Measurements from ENCODE around the gene UBE2I. TPM values are rescaled to one million over a fixed set of nuclear protein-coding genes. Genes with fewer than 3 reads are reported as not detected.

The UBE2I gene
- total RNA-seq, 1 donor from 2014 or later, result 141 TPM

- H3K36me3 ChIP-seq, result no peaks in the 10 kb centered on the region
- H3K9me3 ChIP-seq, result peaks cover 0 to 4% of the 10 kb centered on the region in 2 donors
- H3K27ac ChIP-seq, result no peak overlapping the region
- peaks cover 29% of the 10 kb centered on the region for H3K27me3 ChIP-seq
- no peak for TF ChIP-seq CTCF (IDR thresholded peaks at IDR 0.05)
- peaks cover 3 to 11% of the 10 kb centered on the region in 2 donors for H3K4me1 ChIP-seq
- intact Hi-C loops (cut with DNase I), result no loop called here
- H3K4me3 ChIP-seq, result peak overlapping the region; percentile 36 to 55
- no peak for DNase-seq (ENCODE audit: low spot score in 2 of 2)
Observed at GRCh38 chr16:1333854-1334700, 24.6 kb downstream of the UBE2I start.

GRCh38 chr16:1334739-1335138 is 25.3 kb downstream of the UBE2I start:
- Histone ChIP-seq H3K4me1 (peaks cover 3 to 11% of the 10 kb centered on the region in 2 donors), H3K27ac (no peak overlapping the region), H3K36me3 (no peaks in the 10 kb centered on the region), H3K27me3 (peaks cover 29% of the 10 kb centered on the region), H3K4me3 (no peak overlapping the region), H3K9me3 (peaks cover 0 to 4% of the 10 kb centered on the region in 2 donors)
- no peak for TF ChIP-seq CTCF (IDR thresholded peaks at IDR 0.05)
- DNase-seq (ENCODE audit: low spot score in 2 of 2), result no peak
- intact Hi-C loops (cut with DNase I), result no loop called here

GRCh38 chr16:1335211-1335971 is 26.0 kb downstream of the UBE2I start:
- H3K27me3 ChIP-seq, result peaks cover 29% of the 10 kb centered on the region
- no peak for TF ChIP-seq CTCF (IDR thresholded peaks at IDR 0.05)
- no peak overlapping the region for H3K27ac ChIP-seq
- no peak overlapping the region for H3K4me3 ChIP-seq
- no peaks in the 10 kb centered on the region for H3K36me3 ChIP-seq
- no peak for DNase-seq (ENCODE audit: low spot score in 2 of 2)
- intact Hi-C loops (cut with DNase I), result no loop called here
- peaks cover 3 to 11% of the 10 kb centered on the region in 2 donors for H3K4me1 ChIP-seq
- H3K9me3 ChIP-seq, result peaks cover 0 to 2% of the 10 kb centered on the region in 2 donors

- H3K27me3 ChIP-seq, result peaks cover 29% of the 10 kb centered on the region
Observed at GRCh38 chr16:1335996-1336395, 26.6 kb downstream of the UBE2I start.

GRCh38 chr16:1336619-1337018 is 27.2 kb downstream of the UBE2I start:
- TF ChIP-seq CTCF (IDR thresholded peaks at IDR 0.05), result no peak
- no peak overlapping the region for H3K27ac ChIP-seq
- no peaks in the 10 kb centered on the region for H3K36me3 ChIP-seq
- no peaks in the 10 kb centered on the region for H3K9me3 ChIP-seq
- intact Hi-C loops (cut with DNase I), result no loop called here
- DNase-seq (ENCODE audit: low spot score in 2 of 2), result no peak
- peaks cover 29% of the 10 kb centered on the region for H3K27me3 ChIP-seq
- H3K4me1 ChIP-seq, result peaks cover 3 to 11% of the 10 kb centered on the region in 2 donors
- H3K4me3 ChIP-seq, result no peak overlapping the region

More at GRCh38 chr16:1335996-1336395, 26.6 kb downstream of the UBE2I start:
- H3K9me3 ChIP-seq, result no peaks in the 10 kb centered on the region
- H3K36me3 ChIP-seq, result no peaks in the 10 kb centered on the region
- H3K4me3 ChIP-seq, result no peak overlapping the region
- intact Hi-C loops (cut with DNase I), result no loop called here
- no peak for DNase-seq (ENCODE audit: low spot score in 2 of 2)
- peaks cover 3 to 11% of the 10 kb centered on the region in 2 donors for H3K4me1 ChIP-seq
- no peak for TF ChIP-seq CTCF (IDR thresholded peaks at IDR 0.05)
- no peak overlapping the region for H3K27ac ChIP-seq

All from ascending aorta (tissue), 2 donors.